ENCODE data around the gene VRK1.

GRCh38 chr14:96754162-96754844, 42.9 kb upstream of the VRK1 start:
- TF ChIP-seq, protein P1, sequence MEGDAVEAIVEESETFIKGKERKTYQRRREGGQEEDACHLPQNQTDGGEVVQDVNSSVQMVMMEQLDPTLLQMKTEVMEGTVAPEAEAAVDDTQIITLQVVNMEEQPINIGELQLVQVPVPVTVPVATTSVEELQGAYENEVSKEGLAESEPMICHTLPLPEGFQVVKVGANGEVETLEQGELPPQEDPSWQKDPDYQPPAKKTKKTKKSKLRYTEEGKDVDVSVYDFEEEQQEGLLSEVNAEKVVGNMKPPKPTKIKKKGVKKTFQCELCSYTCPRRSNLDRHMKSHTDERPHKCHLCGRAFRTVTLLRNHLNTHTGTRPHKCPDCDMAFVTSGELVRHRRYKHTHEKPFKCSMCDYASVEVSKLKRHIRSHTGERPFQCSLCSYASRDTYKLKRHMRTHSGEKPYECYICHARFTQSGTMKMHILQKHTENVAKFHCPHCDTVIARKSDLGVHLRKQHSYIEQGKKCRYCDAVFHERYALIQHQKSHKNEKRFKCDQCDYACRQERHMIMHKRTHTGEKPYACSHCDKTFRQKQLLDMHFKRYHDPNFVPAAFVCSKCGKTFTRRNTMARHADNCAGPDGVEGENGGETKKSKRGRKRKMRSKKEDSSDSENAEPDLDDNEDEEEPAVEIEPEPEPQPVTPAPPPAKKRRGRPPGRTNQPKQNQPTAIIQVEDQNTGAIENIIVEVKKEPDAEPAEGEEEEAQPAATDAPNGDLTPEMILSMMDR (IDR thresholded peaks at IDR 0.05) = no peak
- TF ChIP-seq EP300 (IDR thresholded peaks at IDR 0.05; ENCODE audit: low read depth) = no peak
- TF ChIP-seq POLR2A (IDR thresholded peaks at IDR 0.05) = no peak
- TF ChIP-seq POLR2AphosphoS5 (IDR thresholded peaks at IDR 0.05) = no peak

All from transverse colon (tissue), 4 donors.